Activated CD4-positive, alpha-beta T cell treated with anti-CD3 and anti-CD28 coated beads, Interleukin-2, amount 10 ng/mL, durations not matched to agents 24 days and 14 days (primary cell): ENCODE data around the gene APOBEC3A. TPM values are rescaled to one million over a fixed set of nuclear protein-coding genes. Genes with fewer than 3 reads are reported as not detected.

Experiments
- DNase-seq: peaks from one replicate; pipeline ENCODE4 v3.0.0; 2022
- H3K27ac Mint-ChIP-seq: one replicate; pipeline ENCODE4 v1.8.0; 2022; ENCODE audit warnings: mild to moderate bottlenecking, mixed read lengths
- H3K27me3 Mint-ChIP-seq: one replicate; pipeline ENCODE4 v1.8.0; 2022; ENCODE audit warnings: mixed read lengths
- H3K36me3 Mint-ChIP-seq: one replicate; pipeline ENCODE4 v1.8.0; 2022; ENCODE audit warnings: low read depth, mild to moderate bottlenecking, mixed read lengths
- H3K4me1 Mint-ChIP-seq: one replicate; pipeline ENCODE4 v1.8.0; 2021; ENCODE audit warnings: mixed read lengths
- H3K4me3 Mint-ChIP-seq: one replicate; pipeline ENCODE4 v1.8.0; 2022; ENCODE audit warnings: mild to moderate bottlenecking, moderate library complexity, mixed read lengths
- H3K9me3 Mint-ChIP-seq: one replicate; pipeline ENCODE4 v1.8.0; 2021; ENCODE audit warnings: mixed read lengths
- intact Hi-C: fragments of 100-400 bp; cut with micrococcal nuclease; formaldehyde crosslinking; loops from one replicate; pipeline ENCODE4 v1.15.1; 2023
- total RNA-seq: library from RNA; stranded (reverse); gene quantifications from 2 replicates; pipeline ENCODE4 v1.2.3, GENCODE V29; 2022

The APOBEC3A gene
- not detected in 2 replicates for total RNA-seq

DNA sequence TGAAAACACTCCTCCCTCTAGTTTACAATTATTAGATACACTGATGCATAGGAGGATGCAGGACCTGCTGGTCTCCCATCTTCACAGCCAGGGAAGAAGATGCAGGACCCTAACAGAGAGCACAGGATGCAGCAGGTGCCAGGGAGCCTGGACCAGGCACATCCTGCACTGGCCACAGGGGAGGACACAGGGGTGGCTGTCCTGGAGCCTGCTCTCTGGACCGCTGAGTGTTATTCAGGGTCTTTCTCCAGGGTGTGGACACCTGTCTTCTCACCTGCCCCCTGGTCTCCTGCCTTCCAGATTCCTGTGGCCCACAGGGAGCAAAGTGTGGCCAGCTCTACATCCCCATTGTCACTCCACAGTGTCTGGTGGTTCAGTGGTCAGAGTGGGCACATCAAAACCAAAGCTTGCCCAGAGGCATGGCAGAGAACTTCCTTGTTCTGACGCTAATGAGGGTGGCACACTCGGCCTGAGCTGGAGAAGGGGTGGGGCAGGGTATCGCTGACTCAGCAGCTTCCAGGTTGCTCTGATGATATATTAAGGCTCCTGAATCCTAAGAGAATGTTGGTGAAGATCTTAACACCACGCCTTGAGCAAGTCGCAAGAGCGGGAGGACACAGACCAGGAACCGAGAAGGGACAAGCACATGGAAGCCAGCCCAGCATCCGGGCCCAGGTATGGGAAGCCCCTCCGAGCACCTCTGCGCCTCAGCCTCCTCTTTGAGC is at the start of gene APOBEC3A:
TSS of gene APOBEC3A (plus strand) at position 564 of the 725 bp plus-strand sequence. CDS start at position 647, 83 bp downstream.
- Mint-ChIP-seq H3K4me3 (no peak within 1 kb of the TSS), H3K4me1 (peaks cover 50% of the 10 kb centered on the region), H3K27me3 (no peaks in the 10 kb centered on the region), H3K36me3 (no peaks in the 10 kb centered on the region), H3K9me3 (no peaks in the 10 kb centered on the region), H3K27ac (peak within 1 kb of the TSS; percentile 67)
- no peak for DNase-seq
- intact Hi-C loops = no loop called here

GRCh38 chr22:38907767-38908166 is 49.6 kb upstream of the APOBEC3A start:
- Mint-ChIP-seq H3K27me3 (peaks cover 36% of the 10 kb centered on the region), H3K4me1 (no peaks in the 10 kb centered on the region), H3K36me3 (peaks cover 4% of the 10 kb centered on the region), H3K9me3 (peaks cover 3% of the 10 kb centered on the region), H3K4me3 (no peak overlapping the region), H3K27ac (no peak overlapping the region)
- intact Hi-C loops = no loop called here
- no peak for DNase-seq

- H3K36me3 Mint-ChIP-seq = no peaks in the 10 kb centered on the region
Measured at GRCh38 chr22:38911434-38911833, 46.0 kb upstream of the APOBEC3A start.

DNA sequence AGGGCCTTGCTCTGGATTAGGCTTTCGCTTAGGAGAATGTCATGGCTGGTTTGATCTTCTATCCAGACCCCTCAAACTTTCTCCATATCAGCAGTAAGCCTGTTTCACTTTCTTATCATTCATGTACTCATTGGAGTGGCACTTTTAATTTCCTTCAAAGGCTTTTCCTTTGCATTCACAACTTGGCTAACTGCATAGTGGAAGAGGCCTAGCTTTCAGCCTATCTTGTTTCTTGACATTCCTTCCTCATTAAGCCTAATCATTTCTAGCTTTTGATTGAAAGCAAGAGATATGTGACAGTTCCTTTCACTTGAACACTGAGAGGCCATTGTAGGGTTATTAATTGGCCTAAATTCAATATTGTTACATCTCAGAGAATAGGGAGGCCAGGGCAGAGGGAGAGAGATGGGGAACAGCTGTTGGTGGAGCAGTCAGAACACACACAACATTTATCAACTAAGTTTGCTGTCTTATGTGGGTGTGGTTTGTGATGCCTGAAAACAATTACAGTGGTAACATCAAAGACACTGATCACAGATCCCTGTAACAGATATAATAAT is 37.7 kb upstream of the APOBEC3A start:
- DNase-seq = peak; percentile 31
- intact Hi-C loops = no loop called here
- Mint-ChIP-seq H3K27ac (no peak overlapping the region), H3K9me3 (no peaks in the 10 kb centered on the region), H3K4me3 (no peak overlapping the region), H3K4me1 (peaks cover 3% of the 10 kb centered on the region), H3K27me3 (peaks cover 43% of the 10 kb centered on the region), H3K36me3 (no peaks in the 10 kb centered on the region)

More at GRCh38 chr22:38911434-38911833, 46.0 kb upstream of the APOBEC3A start:
- Mint-ChIP-seq H3K4me1 (no peaks in the 10 kb centered on the region), H3K27me3 (peaks cover 42% of the 10 kb centered on the region), H3K27ac (no peak overlapping the region), H3K9me3 (no peaks in the 10 kb centered on the region), H3K4me3 (no peak overlapping the region)
- no peak for DNase-seq
- intact Hi-C loops = no loop called here

DNA sequence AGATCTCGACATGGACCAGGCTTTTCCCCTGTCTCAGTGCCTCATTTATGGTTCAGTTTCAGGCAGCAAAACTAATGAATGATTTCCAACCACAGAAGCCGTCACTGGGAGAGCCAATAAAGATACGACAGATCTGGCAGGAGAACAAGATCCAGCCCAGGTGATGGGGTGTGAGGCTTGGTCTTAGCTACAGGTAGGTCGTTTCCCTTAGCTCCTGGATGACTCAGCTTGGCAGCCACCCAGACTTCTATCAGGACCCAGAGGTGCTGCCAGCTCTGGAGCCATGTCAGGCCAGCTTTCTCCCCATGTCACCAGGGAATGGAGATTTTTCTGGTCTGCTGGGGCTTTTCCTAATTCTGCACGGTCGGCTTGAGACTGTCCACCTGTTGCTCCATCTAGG is 36.3 kb upstream of the APOBEC3A start:
- H3K9me3 Mint-ChIP-seq = no peaks in the 10 kb centered on the region
- intact Hi-C loops = no loop called here
- H3K4me3 Mint-ChIP-seq = no peak overlapping the region
- H3K4me1 Mint-ChIP-seq = peaks cover 3% of the 10 kb centered on the region
- peaks cover 47% of the 10 kb centered on the region for H3K27me3 Mint-ChIP-seq
- H3K36me3 Mint-ChIP-seq = no peaks in the 10 kb centered on the region
- no peak overlapping the region for H3K27ac Mint-ChIP-seq
- peak; percentile 34 for DNase-seq

- Mint-ChIP-seq H3K4me3 (no peak overlapping the region), H3K9me3 (no peaks in the 10 kb centered on the region), H3K27me3 (peaks cover 48% of the 10 kb centered on the region), H3K27ac (no peak overlapping the region), H3K4me1 (peaks cover 3% of the 10 kb centered on the region), H3K36me3 (no peaks in the 10 kb centered on the region)
- peak; percentile 49 for DNase-seq
- intact Hi-C loops = no loop called here
Measured at GRCh38 chr22:38921806-38922205, 35.6 kb upstream of the APOBEC3A start.

- Mint-ChIP-seq H3K9me3 (no peaks in the 10 kb centered on the region), H3K4me1 (peaks cover 6% of the 10 kb centered on the region), H3K27me3 (peaks cover 50% of the 10 kb centered on the region), H3K27ac (no peak overlapping the region), H3K36me3 (no peaks in the 10 kb centered on the region), H3K4me3 (no peak overlapping the region)
- intact Hi-C loops = no loop called here
- peak; percentile 48 for DNase-seq
Measured at GRCh38 chr22:38923463-38924346, 33.7 kb upstream of the APOBEC3A start.

DNA sequence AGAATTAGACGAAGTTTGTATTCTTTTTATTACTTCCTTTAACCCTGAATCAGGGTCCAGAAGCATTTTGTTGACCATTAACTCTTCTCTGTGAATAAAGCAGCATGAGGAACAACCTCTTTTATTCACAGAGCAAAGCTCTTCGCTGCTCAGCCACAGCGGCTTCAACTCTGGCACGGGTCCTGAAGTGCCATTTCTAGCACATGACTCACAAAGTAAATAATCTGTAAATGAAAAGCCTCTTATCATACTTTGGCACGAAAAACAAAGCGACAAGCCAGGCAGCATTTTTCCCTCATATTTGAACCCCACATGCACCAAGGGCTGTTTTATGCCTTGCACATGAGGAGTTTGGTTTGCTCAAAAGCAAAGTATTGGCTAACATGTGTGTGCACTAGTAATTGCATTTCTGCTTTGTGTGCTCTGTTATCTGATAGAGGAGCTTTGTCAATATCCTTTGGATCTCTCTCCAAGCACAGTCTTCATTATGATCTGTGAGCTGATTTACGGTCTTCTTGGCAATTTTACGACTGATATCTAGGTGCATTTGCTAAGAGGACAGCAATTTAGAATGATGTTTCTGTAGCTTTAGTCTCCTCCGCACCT is 33.0 kb upstream of the APOBEC3A start:
- peak; percentile 37 for DNase-seq
- no peak overlapping the region for H3K4me3 Mint-ChIP-seq

GRCh38 chr22:38925571-38926041 is 31.8 kb upstream of the APOBEC3A start:
- DNase-seq = no peak
- Mint-ChIP-seq H3K27ac (no peak overlapping the region), H3K36me3 (no peaks in the 10 kb centered on the region), H3K4me3 (no peak overlapping the region), H3K27me3 (peaks cover 49% of the 10 kb centered on the region), H3K9me3 (no peaks in the 10 kb centered on the region), H3K4me1 (peaks cover 6% of the 10 kb centered on the region)
- intact Hi-C loops = loop anchor here (5.0 kb wide), 1 partner anchor 77 kb away; no protein-coding TSS in a partner anchor

More for the DNA sequence above, 33.0 kb upstream of the APOBEC3A start:
- Mint-ChIP-seq H3K4me1 (peaks cover 6% of the 10 kb centered on the region), H3K27me3 (peaks cover 52% of the 10 kb centered on the region), H3K9me3 (no peaks in the 10 kb centered on the region), H3K27ac (no peak overlapping the region), H3K36me3 (no peaks in the 10 kb centered on the region)
- intact Hi-C loops = no loop called here

- intact Hi-C loops = loop anchor here (5.0 kb wide), 1 partner anchor 75 kb away; no protein-coding TSS in a partner anchor
- no peaks in the 10 kb centered on the region for H3K36me3 Mint-ChIP-seq
- peak overlapping the region; percentile 62 for H3K4me3 Mint-ChIP-seq
- peaks cover 6% of the 10 kb centered on the region for H3K4me1 Mint-ChIP-seq
- DNase-seq = peak; percentile 85
- H3K27me3 Mint-ChIP-seq = peaks cover 51% of the 10 kb centered on the region
- H3K9me3 Mint-ChIP-seq = no peaks in the 10 kb centered on the region
- no peak overlapping the region for H3K27ac Mint-ChIP-seq
Measured at GRCh38 chr22:38927033-38927781, 30.2 kb upstream of the APOBEC3A start.

DNA sequence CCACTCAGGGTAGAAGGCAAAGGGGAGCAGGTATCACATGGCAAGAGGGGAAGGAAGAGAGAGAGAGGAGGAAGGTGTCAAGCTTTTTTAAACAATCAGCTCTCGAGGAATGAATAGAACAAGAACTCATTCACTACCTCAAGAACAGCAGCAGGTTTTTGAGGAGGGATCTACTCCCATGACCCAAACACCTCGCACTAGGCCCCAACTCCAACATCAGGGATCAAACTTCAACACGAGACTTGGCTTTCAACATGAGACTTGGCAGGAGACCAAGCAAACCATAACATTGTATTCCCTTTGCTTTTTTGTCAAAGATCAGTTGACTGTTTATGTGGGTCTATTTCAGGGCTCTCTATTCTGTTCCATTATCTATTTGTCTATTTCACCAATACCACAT is 26.9 kb upstream of the APOBEC3A start:
- H3K4me3 Mint-ChIP-seq = no peak overlapping the region
- H3K27ac Mint-ChIP-seq = no peak overlapping the region
- H3K4me1 Mint-ChIP-seq = peaks cover 3% of the 10 kb centered on the region
- no peak for DNase-seq
- H3K27me3 Mint-ChIP-seq = peaks cover 38% of the 10 kb centered on the region
- intact Hi-C loops = no loop called here
- H3K9me3 Mint-ChIP-seq = no peaks in the 10 kb centered on the region
- H3K36me3 Mint-ChIP-seq = no peaks in the 10 kb centered on the region

GRCh38 chr22:38935023-38935422 is 22.4 kb upstream of the APOBEC3A start:
- peaks cover 9% of the 10 kb centered on the region for H3K4me1 Mint-ChIP-seq
- H3K4me3 Mint-ChIP-seq = no peak overlapping the region
- peaks cover 4% of the 10 kb centered on the region for H3K9me3 Mint-ChIP-seq
- H3K36me3 Mint-ChIP-seq = no peaks in the 10 kb centered on the region
- peaks cover 38% of the 10 kb centered on the region for H3K27me3 Mint-ChIP-seq
- H3K27ac Mint-ChIP-seq = no peak overlapping the region
- no peak for DNase-seq
- intact Hi-C loops = no loop called here

DNA sequence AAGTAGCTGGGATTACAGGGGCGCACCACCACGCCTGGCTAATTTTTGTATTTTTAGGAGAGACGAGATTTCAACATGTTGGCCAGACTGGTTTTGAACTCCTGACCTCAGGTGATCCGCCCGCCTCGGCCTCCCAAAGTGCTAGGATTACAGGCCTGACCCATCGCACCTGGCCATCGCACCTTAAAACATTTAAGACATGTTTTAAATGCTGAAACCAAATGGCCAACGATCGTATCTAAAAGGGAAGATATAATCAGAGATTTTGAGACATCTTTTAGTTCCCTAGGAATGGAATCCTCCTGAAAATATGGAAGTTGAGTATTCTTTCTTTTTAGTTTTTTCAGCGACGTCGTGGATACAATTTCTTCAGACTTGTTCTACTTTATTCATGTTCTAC is 21.8 kb upstream of the APOBEC3A start:
- H3K27ac Mint-ChIP-seq = no peak overlapping the region

More for the DNA sequence above, 21.8 kb upstream of the APOBEC3A start:
- Mint-ChIP-seq H3K27me3 (peaks cover 40% of the 10 kb centered on the region), H3K4me3 (no peak overlapping the region), H3K9me3 (peaks cover 4% of the 10 kb centered on the region), H3K4me1 (peaks cover 11% of the 10 kb centered on the region), H3K36me3 (no peaks in the 10 kb centered on the region)
- intact Hi-C loops = no loop called here
- no peak for DNase-seq
